ENCODE data around the gene MAP7D3. TPM values are rescaled to one million over a fixed set of nuclear protein-coding genes. Genes with fewer than 3 reads are reported as not detected.

MAP7D3 gene
- total and polyA plus RNA-seq, 2 of the 4 experiments (the other 2 are of a cell fraction) = 10.0 to 23.8 TPM

GRCh38 chrX:136206916-136207315 is 44.3 kb downstream of the MAP7D3 start:
- Histone ChIP-seq H2BK20ac (ENCODE audit: low read depth, low read length) (no peak overlapping the region), H3K4ac (ENCODE audit: low read depth, low read length) (no peak overlapping the region), H3K27me3 (ENCODE audit: control insufficient read depth, insufficient read depth, low read length) (no peaks in the 10 kb centered on the region; the same call in 1 of the 2 replicates), H3K27ac (ENCODE audit: insufficient read depth, low read length) (no peak overlapping the region), H3K9me3 (ENCODE audit: control insufficient read depth, insufficient read depth, low read length) (no peaks in the 10 kb centered on the region), H3K56ac (ENCODE audit: extremely low read depth, insufficient read depth, low read length) (no peak overlapping the region), H2BK15ac (ENCODE audit: low read depth, low read length) (no peak overlapping the region), H3K23ac (ENCODE audit: low read depth, low read length) (no peak overlapping the region), H3K14ac (replicated peaks; ENCODE audit: low read depth, low read length) (no peak overlapping the region), H3K18ac (ENCODE audit: low read depth, low read length) (no peak overlapping the region), H4K20me1 (ENCODE audit: insufficient read depth, low read length) (no peaks in the 10 kb centered on the region), H4K8ac (ENCODE audit: low read depth in 2 of 2, low read length in 2 of 2) (no peak overlapping the region), H4K91ac (ENCODE audit: insufficient read depth, low read depth, low read length) (no peak overlapping the region), H3K4me1 (ENCODE audit: control insufficient read depth, insufficient read depth, low read length) (peaks cover 8% of the 10 kb centered on the region), H2BK5ac (ENCODE audit: low read depth, low read length, poor library complexity, severe bottlenecking) (no peak overlapping the region), H3K36me3 (ENCODE audit: control insufficient read depth, insufficient read depth, low read length) (peaks cover 30% of the 10 kb centered on the region; the same call in 1 of the 2 replicates), H4K5ac (ENCODE audit: low read depth, low read length) (no peak overlapping the region), H2AK9ac (replicated peaks; ENCODE audit: low read depth, low read length, poor library complexity) (no peak overlapping the region), H3K4me3 (ENCODE audit: insufficient read depth, low read depth, low read length) (no peak overlapping the region), H2BK120ac (ENCODE audit: low read depth, low read length) (no peak overlapping the region), H3K79me1 (ENCODE audit: low read depth in 1 of 2, low read length in 2 of 2) (no peaks in the 10 kb centered on the region), H2AFZ (replicated peaks; ENCODE audit: low read length, poor library complexity) (no peak overlapping the region), H3K9ac (ENCODE audit: low read depth, low read length) (no peak overlapping the region), H3K4me2 (ENCODE audit: low read depth, low read length) (no peak overlapping the region), H3K9me1 (ENCODE audit: insufficient read depth, low read length) (no peaks in the 10 kb centered on the region; the same call in 1 of the 2 replicates), H2AK5ac (ENCODE audit: low read depth, low read length) (no peak overlapping the region)
- intact Hi-C loops (cut with micrococcal nuclease) (no loop called here), dilution Hi-C loops (cut with HindIII; ENCODE audit: low sequenced_read_pairs, unreplicated experiment) (no loop called here), in situ Hi-C loops (cut with MboI; ENCODE audit: low sequenced_read_pairs) (loop anchor here (5.0 kb wide), 1 partner anchor 175 kb away; no protein-coding TSS in a partner anchor)
- ATAC-seq (ENCODE audit: low read depth) (no peak), DNase-seq (no peak)
- WGBS, 2 experiments (ENCODE audit: extremely low coverage in 2 of 2, insufficient read length in 1 of 2) = 88% methylated on average over 1 of the region's 6 CpGs; no CpG with 5 or more reads in 1 of the 2 experiments
- ChIA-PET POLR2A (ENCODE audit: unreplicated experiment) (no interaction called here), CTCF (interaction anchor here (0.6 kb wide), 1 partner anchor 37 kb away, joined by 3 read pairs; no protein-coding TSS in a partner anchor)
- TF ChIP-seq RCOR1 (IDR thresholded peaks at IDR 0.05; ENCODE audit: insufficient replicate concordance, low read length) (no peak), POLR2A (IDR thresholded peaks at IDR 0.05; ENCODE audit: low read depth, low read length) (no peak), CEBPB (IDR thresholded peaks at IDR 0.05; ENCODE audit: low read depth, low read length) (no peak), CTCF (conservative IDR thresholded peaks at IDR 0.05; ENCODE audit: low read depth, low read length) (no peak)
- no TSS peak for BruUV-seq (replicated peaks)
